GM18520 (cell line): ENCODE results near the gene PCYT1B.
"Not testable (repeated sequence)": the region's sequence is repeated elsewhere in the genome, so short reads cannot be mapped to it uniquely, and the experiment has no call there.

Experiments used
- ATAC-seq: cut with Tn5 transposase; IDR thresholded peaks from one replicate; pipeline ENCODE4 v1.9.1; 2021; ENCODE audit not compliant: unreplicated experiment

The PCYT1B gene

GRCh38 chrX:24647257-24648058 lies at the start of gene PCYT1B:
Gene PCYT1B (minus strand): TSS chrX:24647347. CDS start chrX:24647105, 242 bp downstream.
- peak; percentile 92 for ATAC-seq

DNA sequence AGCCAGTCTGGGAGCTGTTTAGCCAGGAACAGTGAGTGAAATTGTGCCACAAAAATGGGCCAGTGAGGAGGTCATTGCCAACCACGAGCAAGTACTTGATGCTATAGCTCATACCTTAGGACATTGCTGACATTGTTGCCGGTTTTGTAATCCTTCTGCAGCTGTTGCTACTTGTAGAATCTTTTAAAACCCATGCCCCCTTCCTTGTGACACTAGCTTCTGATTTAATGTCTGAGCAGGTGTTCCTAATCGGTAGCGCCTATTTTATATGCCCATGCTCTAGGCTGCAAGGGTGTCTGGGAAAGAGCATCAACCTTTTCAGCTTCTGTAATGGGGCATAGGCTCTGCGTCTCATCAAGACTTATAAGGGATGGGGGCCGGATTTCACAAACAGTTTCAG lies 49.1 kb upstream of the PCYT1B start:
- ATAC-seq: no peak

DNA sequence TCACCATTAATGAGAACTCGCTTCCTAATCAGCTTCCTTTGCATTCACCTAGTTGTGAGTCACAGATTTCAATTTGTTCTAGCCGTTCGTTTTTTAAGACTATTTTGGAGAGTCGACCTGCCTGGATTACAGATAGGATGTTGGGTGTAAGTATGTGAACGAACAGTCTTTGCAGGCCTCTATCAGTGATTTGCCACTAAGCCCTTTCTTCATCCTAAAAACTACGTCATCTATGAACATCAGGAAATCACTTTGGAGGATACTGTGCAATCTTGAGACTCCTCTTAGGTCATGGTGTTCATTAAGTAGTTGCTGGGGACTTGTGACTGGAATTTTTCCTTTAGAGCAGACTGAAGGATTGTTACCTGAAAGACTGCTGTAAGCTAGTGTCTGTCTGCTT lies 47.7 kb upstream of the PCYT1B start:
- no peak for ATAC-seq

DNA sequence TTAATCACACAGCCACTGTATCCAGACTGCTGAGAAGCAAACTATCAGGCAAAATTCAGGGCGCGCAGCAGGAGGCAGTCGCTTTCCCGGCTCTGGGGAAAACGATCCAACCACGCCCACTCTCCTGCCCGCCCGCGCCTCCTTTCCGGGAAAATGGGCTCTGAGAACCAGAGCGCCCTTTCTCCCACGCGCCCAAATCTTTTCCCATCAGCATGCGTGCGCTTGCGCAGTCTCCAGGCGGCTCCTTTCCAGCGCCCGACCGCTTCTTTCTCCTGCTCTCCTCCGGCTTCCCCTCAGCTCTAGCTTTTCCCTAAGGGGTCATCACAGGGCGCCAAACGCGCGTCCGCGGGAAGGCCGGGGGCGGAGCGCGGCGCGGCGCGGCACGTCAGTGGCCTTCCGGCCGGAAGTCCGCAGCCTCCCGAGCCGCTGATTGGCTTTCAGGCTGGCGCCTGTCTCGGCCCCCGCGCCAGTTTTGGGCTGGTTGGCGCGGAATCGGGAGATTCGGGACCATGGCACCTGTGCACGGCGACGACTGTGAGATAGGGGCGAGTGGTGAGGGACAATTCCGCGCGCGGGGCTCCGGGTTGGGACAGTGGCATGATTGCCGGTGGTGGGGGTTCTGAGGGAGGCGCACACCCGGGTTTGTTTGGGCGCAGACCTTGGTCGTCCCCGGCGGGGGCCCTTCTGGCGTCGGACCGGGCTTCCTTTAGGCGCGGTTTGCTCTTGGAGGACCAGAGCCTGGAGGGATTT lies 46.5 kb upstream of the PCYT1B start, which contains the start of gene POLA1:
TSS of gene POLA1 (plus strand) at position 466 of the 750 bp plus-strand sequence. CDS start at position 510, 44 bp downstream.
- ATAC-seq: peak; percentile 91

DNA sequence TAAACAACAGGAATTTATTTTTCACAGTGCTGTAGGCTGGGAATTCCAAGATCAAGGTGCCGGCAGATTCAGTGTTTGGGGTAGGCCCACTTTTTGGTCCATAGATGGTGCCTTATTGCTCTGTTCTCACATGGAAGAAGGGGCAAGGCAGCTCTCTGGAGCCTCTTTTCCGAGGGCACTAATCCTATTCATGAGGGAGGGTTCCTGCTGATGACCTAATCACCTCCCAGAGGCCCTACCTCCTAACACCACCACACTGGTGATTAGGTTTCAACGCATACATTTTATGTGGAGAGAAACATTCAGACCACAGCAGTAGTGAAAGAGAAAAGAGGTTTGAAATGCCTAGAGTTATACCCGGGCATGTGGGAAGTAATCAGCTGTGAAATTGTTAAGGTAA lies 45.2 kb upstream of the PCYT1B start:
- no peak for ATAC-seq

- no peak for ATAC-seq
Observed at GRCh38 chrX:24684048-24684447, 36.9 kb upstream of the PCYT1B start.

GRCh38 chrX:24682739-24683432 lies 35.7 kb upstream of the PCYT1B start:
- ATAC-seq: no peak

DNA sequence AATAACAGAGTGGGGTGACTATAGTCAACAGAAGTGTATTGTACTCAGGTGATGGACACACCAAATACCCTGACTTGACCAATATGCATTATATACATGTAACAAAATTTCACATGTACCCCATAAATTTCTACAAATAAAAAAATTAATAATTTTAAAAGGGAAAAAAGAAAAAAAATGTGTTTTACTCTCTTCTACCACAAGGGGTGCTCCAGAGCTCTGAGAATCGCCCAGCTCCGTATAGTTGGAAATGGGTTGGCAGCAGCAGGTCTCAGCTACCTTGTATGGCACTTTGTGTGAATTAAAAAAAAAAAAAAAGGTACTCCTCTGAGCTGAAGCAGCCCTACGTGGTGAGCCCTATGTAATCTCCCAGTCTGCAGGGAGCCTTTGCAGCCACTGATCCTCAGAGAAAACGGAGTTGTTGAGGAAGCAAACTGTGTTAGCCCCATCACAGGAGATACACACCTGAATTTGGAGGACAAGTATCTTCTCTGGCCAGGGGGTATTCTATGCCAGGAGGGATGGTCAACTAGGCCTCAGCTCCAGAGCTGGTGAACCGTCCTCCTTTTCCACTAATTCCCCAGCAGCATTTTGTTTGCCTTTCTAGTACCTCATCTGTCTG lies 29.4 kb upstream of the PCYT1B start:
- no peak for ATAC-seq

GRCh38 chrX:24673424-24673823 lies 26.3 kb upstream of the PCYT1B start:
- no peak for ATAC-seq

GRCh38 chrX:24672701-24673190 lies 25.6 kb upstream of the PCYT1B start:
- no peak for ATAC-seq

GRCh38 chrX:24668111-24668510 lies 21.0 kb upstream of the PCYT1B start:
- ATAC-seq: no peak

GRCh38 chrX:24662352-24662751 lies 15.2 kb upstream of the PCYT1B start:
- ATAC-seq: no peak

- ATAC-seq: no peak
Observed at GRCh38 chrX:24661292-24661691, 14.1 kb upstream of the PCYT1B start.

- no peak for ATAC-seq
Observed at GRCh38 chrX:24659646-24660045, 12.5 kb upstream of the PCYT1B start.

GRCh38 chrX:24659106-24659505 lies 12.0 kb upstream of the PCYT1B start:
- ATAC-seq: no peak

- no peak for ATAC-seq
Observed at GRCh38 chrX:24658421-24658820, 11.3 kb upstream of the PCYT1B start.

DNA sequence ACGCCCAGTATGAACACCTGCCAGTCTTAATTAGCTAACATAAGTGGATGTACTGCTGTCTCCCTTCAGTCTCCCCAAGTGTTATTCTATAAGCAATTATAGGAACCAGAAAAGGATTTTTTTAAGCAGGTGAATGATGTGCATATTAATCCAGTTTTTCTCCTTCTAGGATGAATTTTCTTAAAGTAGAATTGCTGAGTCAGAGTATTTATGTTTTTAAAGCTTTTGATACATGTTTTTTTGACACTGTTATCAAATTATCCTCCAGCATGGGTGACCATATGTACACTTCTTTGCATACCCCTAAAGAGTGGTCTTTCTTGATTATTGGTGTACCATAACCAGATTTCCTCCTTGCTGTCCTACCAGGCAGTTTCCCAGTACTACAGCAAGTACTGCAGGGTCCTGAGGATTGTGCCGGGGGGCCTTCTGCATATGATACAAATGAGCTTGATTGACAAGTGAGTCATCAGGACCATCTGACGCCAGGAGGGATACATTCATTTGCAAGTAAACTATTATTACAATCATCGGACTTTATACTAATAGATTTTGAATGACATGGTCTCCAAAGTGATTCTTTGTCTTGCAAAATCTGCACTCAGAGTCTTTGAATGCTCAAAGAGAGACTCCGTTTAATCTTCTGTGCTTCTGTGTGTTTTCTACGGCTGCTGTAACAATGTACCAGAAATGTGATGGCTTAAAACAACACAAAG lies 10.7 kb upstream of the PCYT1B start:
- ATAC-seq: no peak

DNA sequence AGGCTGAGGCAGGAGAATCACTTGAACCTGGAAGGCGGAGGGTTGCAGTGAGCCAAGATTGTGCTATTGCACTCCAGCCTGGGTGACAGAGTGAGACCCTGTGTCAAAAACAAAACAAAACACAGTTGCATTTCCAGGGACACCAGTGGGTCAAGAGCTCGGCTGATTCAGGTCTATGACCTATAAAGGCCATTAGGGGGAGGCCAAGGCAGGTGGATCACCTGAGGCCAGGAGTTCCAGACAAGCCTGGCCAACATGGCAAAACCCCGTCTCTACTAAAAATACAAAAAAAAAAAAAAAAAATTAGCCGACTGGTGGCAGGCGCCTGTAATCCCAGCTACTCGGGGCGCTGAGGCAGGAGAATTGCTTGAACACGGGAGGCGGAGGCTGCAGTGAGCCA lies 8.5 kb upstream of the PCYT1B start:
- ATAC-seq: not testable (repeated sequence)

GRCh38 chrX:24651783-24652182 lies 4.6 kb upstream of the PCYT1B start:
- no peak for ATAC-seq

GRCh38 chrX:24648495-24648894 lies 1.3 kb upstream of the PCYT1B start:
- no peak for ATAC-seq
